HG03575 (cell line): ENCODE measurements around the gene PCDHA5.

ENCODE experiments used
- ATAC-seq: cut with Tn5 transposase; IDR thresholded peaks from one replicate; pipeline ENCODE4 v1.9.1; 2021; ENCODE audit not compliant: unreplicated experiment, insufficient number of reproducible peaks, low FRiP score; ENCODE audit errors: extremely low read depth

PCDHA5 gene

DNA sequence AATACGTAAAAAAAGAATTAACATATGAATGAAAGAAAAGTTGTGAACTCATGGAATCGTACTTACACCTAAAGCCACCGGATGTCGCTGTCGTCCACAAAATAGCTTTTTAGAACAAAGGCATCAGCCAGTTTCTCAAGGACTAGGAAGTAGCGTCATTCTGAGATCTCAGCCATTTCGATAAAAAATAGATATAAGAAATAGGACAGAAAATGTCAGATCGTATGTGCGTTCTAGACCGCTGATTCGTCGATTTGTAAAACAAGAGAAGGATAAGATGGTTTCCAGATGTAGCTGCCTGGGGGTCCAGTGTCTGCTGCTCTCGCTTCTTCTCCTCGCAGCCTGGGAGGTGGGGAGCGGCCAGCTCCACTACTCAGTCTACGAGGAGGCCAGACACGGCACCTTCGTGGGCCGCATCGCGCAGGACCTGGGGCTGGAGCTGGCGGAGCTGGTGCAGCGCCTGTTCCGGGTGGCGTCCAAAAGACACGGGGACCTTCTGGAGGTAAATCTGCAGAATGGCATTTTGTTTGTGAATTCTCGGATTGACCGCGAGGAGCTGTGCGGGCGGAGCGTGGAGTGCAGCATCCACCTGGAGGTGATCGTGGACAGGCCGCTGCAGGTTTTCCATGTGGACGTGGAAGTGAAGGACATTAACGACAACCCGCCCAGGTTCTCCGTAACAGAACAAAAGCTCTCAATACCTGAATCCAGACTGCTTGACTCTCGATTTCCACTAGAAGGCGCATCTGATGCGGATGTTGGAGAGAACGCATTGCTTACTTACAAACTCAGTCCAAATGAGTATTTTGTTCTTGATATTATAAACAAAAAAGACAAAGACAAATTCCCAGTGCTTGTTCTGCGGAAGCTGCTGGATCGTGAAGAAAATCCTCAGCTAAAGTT, 34.6 kb downstream of the PCDHA5 start, which contains the start of gene PCDHA10:
TSS of gene PCDHA10 (plus strand) at position 126 of the 903 bp plus-strand sequence. CDS start at position 278, 152 bp downstream.
- ATAC-seq = no peak

DNA sequence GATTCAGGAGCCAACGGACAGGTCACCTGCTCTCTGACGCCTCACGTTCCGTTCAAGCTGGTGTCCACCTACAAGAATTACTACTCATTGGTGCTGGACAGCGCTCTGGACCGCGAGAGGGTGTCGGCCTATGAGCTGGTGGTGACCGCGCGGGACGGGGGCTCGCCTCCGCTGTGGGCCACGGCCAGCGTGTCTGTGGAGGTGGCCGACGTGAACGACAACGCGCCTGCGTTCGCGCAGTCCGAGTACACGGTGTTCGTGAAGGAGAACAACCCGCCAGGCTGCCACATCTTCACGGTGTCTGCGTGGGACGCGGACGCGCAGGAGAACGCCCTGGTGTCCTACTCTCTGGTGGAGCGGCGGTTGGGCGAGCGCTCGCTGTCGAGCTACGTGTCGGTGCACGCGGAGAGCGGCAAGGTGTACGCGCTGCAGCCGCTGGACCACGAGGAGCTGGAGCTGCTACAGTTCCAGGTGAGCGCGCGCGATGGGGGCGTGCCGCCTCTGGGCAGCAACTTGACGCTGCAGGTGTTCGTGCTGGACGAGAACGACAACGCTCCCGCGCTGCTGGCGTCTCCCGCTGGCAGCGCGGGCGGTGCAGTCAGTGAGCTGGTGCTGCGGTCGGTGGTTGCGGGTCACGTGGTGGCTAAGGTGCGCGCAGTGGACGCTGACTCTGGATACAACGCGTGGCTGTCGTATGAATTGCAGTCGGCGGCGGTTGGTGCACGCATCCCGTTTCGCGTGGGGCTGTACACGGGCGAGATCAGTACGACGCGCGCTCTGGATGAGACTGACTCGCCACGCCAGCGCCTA, 36.0 kb downstream of the PCDHA5 start:
- ATAC-seq = no peak

DNA sequence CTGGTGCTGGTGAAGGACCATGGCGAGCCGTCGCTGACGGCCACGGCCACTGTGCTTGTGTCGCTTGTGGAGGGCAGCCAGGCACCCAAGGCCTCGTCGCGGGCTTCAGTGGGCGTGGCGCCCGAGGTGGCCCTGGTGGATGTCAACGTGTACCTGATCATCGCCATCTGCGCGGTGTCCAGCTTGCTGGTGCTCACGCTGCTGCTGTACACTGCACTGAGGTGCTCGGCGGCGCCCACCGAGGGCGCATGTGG, 36.5 kb downstream of the PCDHA5 start:
- no peak for ATAC-seq

DNA sequence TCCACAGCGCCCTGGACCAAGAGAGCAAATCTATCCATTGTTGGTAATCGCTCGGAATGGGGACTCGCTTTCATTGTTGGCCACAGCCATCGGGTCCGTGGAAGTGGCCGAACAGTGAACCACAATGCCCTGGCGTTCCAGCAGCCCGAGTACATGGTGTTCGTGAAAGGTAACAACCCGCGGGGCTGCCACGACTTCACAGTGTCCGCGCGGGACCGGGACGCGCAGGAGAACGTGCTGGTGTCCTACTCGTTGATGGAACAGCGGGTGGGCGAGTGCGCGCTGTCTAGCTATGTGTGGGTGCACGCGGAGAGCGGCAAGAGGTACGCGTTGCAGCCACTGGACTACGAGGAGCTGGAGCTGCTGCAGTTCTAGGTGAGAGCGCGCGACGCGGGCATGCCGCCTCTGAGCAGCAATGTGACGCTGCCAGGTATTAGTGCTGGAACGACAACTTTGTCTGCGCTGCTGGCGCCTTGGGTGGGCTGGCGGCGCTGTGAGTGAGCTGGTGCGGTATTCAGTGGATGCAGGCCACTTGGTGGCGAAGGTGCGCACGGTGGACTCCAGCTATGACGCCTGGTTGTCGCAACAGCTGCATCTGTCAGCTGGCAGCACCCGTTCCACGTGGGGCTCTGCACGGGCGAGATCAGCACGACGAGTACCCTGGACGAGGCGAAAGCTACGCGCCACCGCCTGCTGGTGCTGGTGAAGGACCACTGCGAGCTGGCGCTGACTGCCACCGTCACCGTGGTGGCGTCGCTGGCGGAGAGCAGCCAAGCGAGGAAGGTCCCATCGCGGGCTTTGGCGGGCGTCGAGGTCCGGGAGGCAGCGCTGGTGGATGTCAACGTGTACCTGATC, 41.3 kb downstream of the PCDHA5 start:
- no peak for ATAC-seq

DNA sequence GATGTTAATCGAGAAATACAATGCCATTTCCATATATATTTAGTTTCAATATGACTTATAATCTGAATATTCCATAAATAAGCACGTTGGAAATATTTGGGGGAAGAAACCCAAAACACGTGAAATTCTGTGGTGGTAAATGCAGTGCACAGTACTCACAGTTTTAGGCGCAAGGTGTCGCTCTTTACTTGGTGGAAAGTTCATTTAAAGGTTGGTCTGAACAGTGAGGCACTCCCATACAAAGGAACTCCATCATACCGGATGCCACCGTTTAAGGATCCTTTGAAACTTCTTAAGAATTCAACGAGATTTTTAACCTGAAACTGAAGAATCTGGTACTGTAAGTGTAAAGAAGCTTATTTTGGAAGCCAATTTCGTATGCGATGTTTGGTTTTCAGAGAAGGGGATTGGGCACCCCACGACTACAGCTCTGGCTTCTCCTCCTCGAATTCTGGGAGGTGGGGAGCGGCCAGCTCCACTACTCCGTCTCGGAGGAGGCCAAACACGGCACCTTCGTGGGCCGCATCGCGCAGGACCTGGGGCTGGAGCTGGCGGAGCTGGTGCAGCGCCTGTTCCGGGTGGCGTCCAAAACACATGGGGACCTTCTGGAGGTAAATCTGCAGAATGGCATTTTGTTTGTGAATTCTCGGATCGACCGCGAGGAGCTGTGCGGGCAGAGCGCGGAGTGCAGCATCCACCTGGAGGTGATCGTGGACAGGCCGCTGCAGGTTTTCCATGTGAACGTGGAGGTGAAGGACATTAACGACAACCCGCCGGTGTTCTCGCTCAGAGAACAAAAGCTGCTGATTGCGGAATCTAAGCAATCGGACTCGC, 47.5 kb downstream of the PCDHA5 start, which contains the start of gene PCDHA11:
TSS of gene PCDHA11 (plus strand) at position 237 of the 834 bp plus-strand sequence. CDS start at position 384, 147 bp downstream.
- ATAC-seq = no peak

DNA sequence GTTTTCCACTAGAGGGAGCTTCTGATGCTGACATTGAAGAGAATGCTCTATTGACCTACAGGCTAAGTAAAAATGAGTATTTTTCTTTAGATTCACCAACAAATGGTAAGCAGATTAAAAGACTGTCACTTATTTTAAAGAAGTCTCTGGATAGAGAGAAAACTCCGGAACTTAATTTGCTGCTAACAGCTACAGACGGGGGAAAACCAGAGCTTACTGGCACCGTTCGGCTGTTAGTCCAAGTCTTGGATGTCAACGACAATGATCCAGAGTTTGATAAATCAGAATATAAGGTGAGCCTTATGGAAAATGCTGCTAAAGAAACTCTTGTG, 48.1 kb downstream of the PCDHA5 start:
- no peak for ATAC-seq

DNA sequence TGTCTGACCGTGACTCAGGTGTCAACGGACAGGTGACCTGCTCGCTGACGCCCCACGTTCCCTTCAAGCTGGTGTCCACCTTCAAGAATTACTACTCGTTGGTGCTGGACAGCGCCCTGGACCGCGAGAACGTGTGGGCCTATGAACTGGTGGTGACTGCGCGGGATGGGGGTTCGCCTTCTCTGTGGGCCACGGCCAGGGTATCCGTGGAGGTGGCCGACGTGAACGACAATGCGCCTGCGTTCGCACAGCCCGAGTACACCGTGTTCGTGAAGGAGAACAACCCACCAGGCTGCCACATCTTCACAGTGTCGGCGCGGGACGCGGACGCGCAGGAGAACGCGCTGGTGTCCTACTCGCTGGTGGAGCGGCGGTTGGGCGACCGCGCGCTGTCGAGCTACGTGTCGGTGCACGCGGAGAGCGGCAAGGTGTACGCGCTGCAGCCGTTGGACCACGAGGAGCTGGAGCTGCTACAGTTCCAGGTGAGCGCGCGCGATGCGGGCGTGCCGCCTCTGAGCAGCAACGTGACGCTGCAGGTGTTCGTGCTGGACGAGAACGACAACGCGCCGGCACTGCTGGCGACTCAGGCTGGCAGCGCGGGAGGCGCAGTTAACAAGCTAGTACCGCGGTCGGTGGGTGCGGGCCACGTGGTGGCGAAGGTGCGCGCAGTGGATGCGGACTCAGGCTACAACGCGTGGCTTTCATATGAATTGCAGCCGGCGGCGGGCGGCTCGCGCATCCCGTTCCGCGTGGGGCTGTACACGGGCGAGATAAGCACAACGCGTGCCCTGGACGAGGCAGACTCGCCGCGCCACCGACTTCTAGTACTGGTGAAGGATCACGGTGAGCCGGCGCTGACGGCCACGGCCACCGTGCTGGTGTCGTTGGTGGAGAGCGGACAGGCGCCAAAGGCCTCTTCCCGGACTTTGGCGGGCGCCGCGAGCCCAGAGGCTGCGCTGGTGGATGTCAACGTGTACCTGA, 49.1 kb downstream of the PCDHA5 start:
- ATAC-seq = no peak
